Spleen (tissue), 7 donors: ENCODE data around the gene PHLDB2.

ENCODE experiments used
- CTCF ChIP-seq, 11 experiments: fragments of 200-600 bp in 7 of 11; fragments of 450-650 bp in 4 of 11; sonication (generic) in 4 of 11; IDR thresholded peaks in 8 of 11; conservative IDR thresholded peaks in 3 of 11; 1 replicate in 7 of 11; 2 replicates in 4 of 11; pipeline versions ENCODE4 v1.4.0 to v1.8.0; 2016 to 2021; ENCODE audit warnings: antibody characterized with exemption in 11 of 11, inconsistent platforms in 4 of 11, mild to moderate bottlenecking in 1 of 11
- POLR2AphosphoS5 ChIP-seq, 3 donors: sonication (generic); formaldehyde crosslinking; IDR thresholded peaks; one replicate each; pipeline ENCODE4 v1.5.1; 2017; ENCODE audit warnings: antibody characterized with exemption in 3 of 3
- donor health status: DM: no; HTN: no; CAD: no; lungs with moderate emphysema.
- donor health status: DM: no; HTN: no; CAD: no.
- donor health status: DM: no; HTN: no; CAD: no.

GRCh38 chr3:111967068-111967467 is 108.0 kb downstream of the PHLDB2 start:
- TF ChIP-seq CTCF (IDR thresholded peaks at IDR 0.05 in 8 of 11, conservative IDR thresholded peaks at IDR 0.05 in 3 of 11) (no peak), POLR2AphosphoS5 (IDR thresholded peaks at IDR 0.05) (peak in 1 of 3 donors; percentile 57)
